GM12878 (cell line): ENCODE results near the gene FOXP1. TPM values are rescaled to one million over a fixed set of nuclear protein-coding genes. Genes with fewer than 3 reads are reported as not detected.

Experiments used
- ATAC-seq: fragments of 200-7000 bp; cut with Tn5 transposase; 3 replicates; pipeline ENCODE4 v1.9.1; 2020; ENCODE audit warnings: mild to moderate bottlenecking, moderate library complexity
- BruUV-seq: library from RNA; stranded (reverse); fragments of 400-500 nt; replicated peaks from 2 replicates; lab custom pipeline; 2021; lab: Mats Ljungman, UMichigan
- CTCF ChIA-PET: fragments of 300-600 bp; sonication (Branson Sonifier 250); formaldehyde crosslinking; extraction: SDS; loops from one replicate; lab custom pipeline; 2021; ENCODE audit warnings: inconsistent platforms; lab: Yijun Ruan, JAX
- POLR2A ChIA-PET: fragments of 350-600 bp; formaldehyde crosslinking; extraction: SDS; loops from one replicate; lab custom pipeline; 2021; ENCODE audit warnings: inconsistent platforms; lab: Charles Lee
- RAD21 ChIA-PET: fragments of 300-600 bp; sonication (Branson Sonifier 250); formaldehyde crosslinking; loops from one replicate; lab custom pipeline; 2023; ENCODE audit warnings: antibody characterized with exemption; ENCODE audit not compliant: unreplicated experiment; lab: Charles Lee
- SMC1A ChIA-PET: fragments of 300-600 bp; sonication (Branson Sonifier 250); formaldehyde crosslinking; loops from one replicate; lab custom pipeline; 2023; ENCODE audit not compliant: unreplicated experiment, uncharacterized antibody; lab: Charles Lee
- DNase-seq: peaks from one replicate; pipeline ENCODE4 v3.0.0-alpha.2; 2011; ENCODE audit warnings: low read depth, low spot score
- FAIRE-seq: peaks from 3 replicates; lab custom pipeline; 2011; peaks lifted over from hg19 to GRCh38; lab: Jason Lieb, UNC
- H2AFZ ChIP-seq: 2 replicates; pipeline ENCODE4 v1.6.0; 2011; ENCODE audit warnings: low read depth, low read length, control low read depth; ENCODE audit not compliant: control insufficient read depth
- H3K27ac ChIP-seq: 2 replicates; pipeline ENCODE4 v1.5.1; 2011; ENCODE audit warnings: control low read depth; ENCODE audit not compliant: control insufficient read depth, insufficient read depth
- H3K27me3 ChIP-seq, 2 experiments: replicated peaks in 1 of 2; 2 replicates each; pipeline versions ENCODE4 v1.6.0 to v1.6.1; 2011; ENCODE audit warnings: low read length in 1 of 2; ENCODE audit not compliant: control insufficient read depth in 2 of 2, insufficient read depth in 2 of 2
- H3K36me3 ChIP-seq, 2 experiments: 2 replicates each; pipeline ENCODE4 v1.5.1; 2011; ENCODE audit warnings: low read length in 1 of 2; ENCODE audit not compliant: control insufficient read depth in 2 of 2, insufficient read depth in 2 of 2
- H3K4me1 ChIP-seq: 2 replicates; pipeline ENCODE4 v1.6.1; 2011; ENCODE audit warnings: mild to moderate bottlenecking, low read length, moderate library complexity, mixed read lengths; ENCODE audit not compliant: control insufficient read depth, insufficient read depth
- H3K4me2 ChIP-seq: 2 replicates; pipeline ENCODE4 v1.6.0; 2011; ENCODE audit warnings: control low read depth; ENCODE audit not compliant: control insufficient read depth, insufficient read depth
- H3K4me3 ChIP-seq: fragments of 200-600 bp; sonication (generic); 2 replicates; pipeline ENCODE4 v1.5.1; 2016
- H3K79me2 ChIP-seq: 2 replicates; pipeline ENCODE4 v1.6.0; 2011; ENCODE audit warnings: low read length; ENCODE audit not compliant: control insufficient read depth, insufficient read depth
- H3K9ac ChIP-seq: 2 replicates; pipeline ENCODE4 v1.8.0; 2011; ENCODE audit warnings: low read length, control low read depth, mixed read lengths; ENCODE audit not compliant: control insufficient read depth, insufficient read depth
- H3K9me3 ChIP-seq: replicated peaks from 3 replicates; pipeline ENCODE4 v1.5.1; 2011; ENCODE audit warnings: mild to moderate bottlenecking, low read length; ENCODE audit not compliant: control insufficient read depth, insufficient read depth
- H4K20me1 ChIP-seq: 2 replicates; pipeline ENCODE4 v1.6.0; 2011; ENCODE audit not compliant: control insufficient read depth, insufficient read depth
- BACH1 ChIP-seq: fragments of 450-650 bp; IDR thresholded peaks from 2 replicates; pipeline ENCODE4 v1.6.1; 2017; ENCODE audit warnings: mild to moderate bottlenecking, borderline replicate concordance
- CBX3 ChIP-seq: fragments of 200-600 bp; sonication (generic); IDR thresholded peaks from 2 replicates; pipeline ENCODE4 v1.6.1; 2016; ENCODE audit warnings: low read depth, borderline replicate concordance
- CHD4 ChIP-seq: fragments of 200-600 bp; sonication (generic); IDR thresholded peaks from 2 replicates; pipeline ENCODE4 v1.6.1; 2016; ENCODE audit warnings: mild to moderate bottlenecking
- DPF2 ChIP-seq: fragments of 450-650 bp; IDR thresholded peaks from 2 replicates; pipeline ENCODE4 v1.6.1; 2017; ENCODE audit warnings: mild to moderate bottlenecking
- FOS ChIP-seq: IDR thresholded peaks from 3 replicates; pipeline ENCODE4 v1.6.1; 2011; ENCODE audit warnings: borderline replicate concordance; ENCODE audit not compliant: insufficient read length; ENCODE audit errors: extremely low read depth
- GABPA ChIP-seq: IDR thresholded peaks from 2 replicates; pipeline ENCODE4 v1.6.1; 2014; ENCODE audit warnings: antibody characterized with exemption, low read depth, mild to moderate bottlenecking, inconsistent platforms
- MYB ChIP-seq: fragments of 150-350 bp; IDR thresholded peaks from 2 replicates; pipeline ENCODE4 v1.6.1; 2014; ENCODE audit warnings: mild to moderate bottlenecking, low read depth, low read length, borderline replicate concordance
- MYC ChIP-seq: IDR thresholded peaks from 2 replicates; pipeline ENCODE4 v1.6.1; 2011; ENCODE audit warnings: mild to moderate bottlenecking, low read length, moderate library complexity, inconsistent platforms; ENCODE audit not compliant: insufficient read depth, insufficient replicate concordance, insufficient read length, severe bottlenecking
- NR2C1 ChIP-seq: fragments of 450-650 bp; IDR thresholded peaks from 2 replicates; pipeline ENCODE4 v1.6.1; 2017; ENCODE audit warnings: antibody characterized with exemption, mild to moderate bottlenecking, moderate library complexity
- RAD51 ChIP-seq: fragments of 450-650 bp; IDR thresholded peaks from 2 replicates; pipeline ENCODE4 v1.6.1; 2016; ENCODE audit warnings: moderate library complexity, mild to moderate bottlenecking, inconsistent platforms
- SP1 ChIP-seq: IDR thresholded peaks from one replicate; pipeline ENCODE4 v1.6.1; 2011; ENCODE audit warnings: low read depth, low read length
- ZBED1 ChIP-seq: IDR thresholded peaks from 2 replicates; pipeline ENCODE4 v1.6.1; 2016; ENCODE audit warnings: borderline replicate concordance
- whole genome bisulfite sequencing: methylation state at CpG from one replicate; pipeline ENCODE4 v1.1.6; 2016; ENCODE audit warnings: low lambda C conversion rate; ENCODE audit not compliant: insufficient replicate concordance, insufficient coverage; ENCODE audit errors: missing lambda C conversion rate; 5-methylcytosine and 5-hydroxymethylcytosine counted together
- in situ Hi-C: fragments of 300-500 bp; cut with MboI; formaldehyde crosslinking; loops from 9 replicates; pipeline ENCODE4 v1.14.3; 2018; ENCODE audit warnings: mixed read lengths
- intact Hi-C: fragments of 100-400 bp; cut with micrococcal nuclease; formaldehyde crosslinking; loops from one replicate; pipeline ENCODE4 v1.14.2; 2022; ENCODE audit not compliant: unreplicated experiment
- polyA plus RNA-seq, 11 experiments: library from polyadenylated mRNA; depleted of rRNA in 4 of 11; unstranded in 6 of 11; stranded (reverse) in 5 of 11; fragments of >200 nt; fragmentation: Nextera tagmentation in 4 of 11; fragmentation: Illumina TruSeq in 1 of 11; extraction: Ambion mirVana in 4 of 11; extraction: Trizol in 1 of 11; gene quantifications; 1 replicate in 1 of 11; 2 replicates in 10 of 11; pipeline versions ENCODE4 v1.2.1 to v1.2.3, GENCODE V29; 2011 to 2016; ENCODE audit warnings: inconsistent platforms in 2 of 11, missing spikeins in 2 of 11, low read depth in 1 of 11
- total RNA-seq, 4 experiments: library from RNA; depleted of rRNA in 3 of 4; stranded (reverse); fragments of >200 nt in 3 of 4; fragmentation: Illumina TruSeq in 1 of 4; extraction: Trizol in 1 of 4; gene quantifications; 2 replicates each; pipeline versions ENCODE4 v1.2.1 to v1.2.3, GENCODE V29; 2013 to 2021
- TF ChIP-seq, protein P1 (sequence below): IDR thresholded peaks from 2 replicates; pipeline ENCODE4 v1.6.1; 2011; ENCODE audit warnings: borderline replicate concordance, low read depth, mild to moderate bottlenecking, moderate library complexity, mixed read lengths, low read length; ENCODE audit not compliant: insufficient read depth; ENCODE audit errors: extremely low read length
- TF ChIP-seq, protein P2 (sequence below): fragments of 450-650 bp; IDR thresholded peaks from 2 replicates; pipeline ENCODE4 v1.6.1; 2018; ENCODE audit warnings: mild to moderate bottlenecking, low read depth, moderate library complexity; ENCODE audit not compliant: partially characterized antibody
- TF ChIP-seq, protein P3 (sequence below): IDR thresholded peaks from 2 replicates; pipeline ENCODE4 v1.6.1; 2011; ENCODE audit warnings: low read depth, low read length, improper control_type of control experiment, borderline replicate concordance

FOXP1 gene
- total and polyA plus RNA-seq, 10 of the 15 experiments (the other 5 are each of a cell fraction or from before 2014, with no cell fraction given) = 0.05 to 1.6 (median 0.20) TPM; not detected in 1

DNA sequence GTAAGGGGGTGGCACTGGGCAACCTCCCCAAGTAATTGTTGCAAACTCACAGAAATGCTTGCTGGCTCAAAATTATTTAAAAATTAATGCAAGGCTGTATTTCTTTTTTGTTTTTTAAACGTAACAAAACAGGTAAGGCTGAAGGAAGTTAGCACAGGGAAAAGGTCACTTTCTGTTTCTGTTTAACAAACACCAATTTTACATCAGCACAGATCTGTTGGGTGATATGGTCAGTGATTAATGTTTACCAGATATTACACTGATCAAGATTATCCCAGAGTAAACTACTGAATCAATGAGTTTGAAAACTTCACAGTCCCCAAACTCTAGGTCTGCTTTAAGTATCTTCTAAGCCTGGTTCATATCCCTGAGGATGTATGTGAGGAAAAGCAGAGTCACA, 558.0 kb downstream of the FOXP1 start:
- in situ Hi-C loops = no loop called here
- intact Hi-C loops = no loop called here
- no peak overlapping the region for H3K4me3 ChIP-seq
- TF ChIP-seq, protein P1, sequence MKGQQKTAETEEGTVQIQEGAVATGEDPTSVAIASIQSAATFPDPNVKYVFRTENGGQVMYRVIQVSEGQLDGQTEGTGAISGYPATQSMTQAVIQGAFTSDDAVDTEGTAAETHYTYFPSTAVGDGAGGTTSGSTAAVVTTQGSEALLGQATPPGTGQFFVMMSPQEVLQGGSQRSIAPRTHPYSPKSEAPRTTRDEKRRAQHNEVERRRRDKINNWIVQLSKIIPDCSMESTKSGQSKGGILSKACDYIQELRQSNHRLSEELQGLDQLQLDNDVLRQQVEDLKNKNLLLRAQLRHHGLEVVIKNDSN = no peak
- no peak for TF ChIP-seq ZBED1
- TF ChIP-seq MYC = no peak
- TF ChIP-seq NR2C1 = no peak
- TF ChIP-seq GABPA = no peak
- TF ChIP-seq, protein P2, sequence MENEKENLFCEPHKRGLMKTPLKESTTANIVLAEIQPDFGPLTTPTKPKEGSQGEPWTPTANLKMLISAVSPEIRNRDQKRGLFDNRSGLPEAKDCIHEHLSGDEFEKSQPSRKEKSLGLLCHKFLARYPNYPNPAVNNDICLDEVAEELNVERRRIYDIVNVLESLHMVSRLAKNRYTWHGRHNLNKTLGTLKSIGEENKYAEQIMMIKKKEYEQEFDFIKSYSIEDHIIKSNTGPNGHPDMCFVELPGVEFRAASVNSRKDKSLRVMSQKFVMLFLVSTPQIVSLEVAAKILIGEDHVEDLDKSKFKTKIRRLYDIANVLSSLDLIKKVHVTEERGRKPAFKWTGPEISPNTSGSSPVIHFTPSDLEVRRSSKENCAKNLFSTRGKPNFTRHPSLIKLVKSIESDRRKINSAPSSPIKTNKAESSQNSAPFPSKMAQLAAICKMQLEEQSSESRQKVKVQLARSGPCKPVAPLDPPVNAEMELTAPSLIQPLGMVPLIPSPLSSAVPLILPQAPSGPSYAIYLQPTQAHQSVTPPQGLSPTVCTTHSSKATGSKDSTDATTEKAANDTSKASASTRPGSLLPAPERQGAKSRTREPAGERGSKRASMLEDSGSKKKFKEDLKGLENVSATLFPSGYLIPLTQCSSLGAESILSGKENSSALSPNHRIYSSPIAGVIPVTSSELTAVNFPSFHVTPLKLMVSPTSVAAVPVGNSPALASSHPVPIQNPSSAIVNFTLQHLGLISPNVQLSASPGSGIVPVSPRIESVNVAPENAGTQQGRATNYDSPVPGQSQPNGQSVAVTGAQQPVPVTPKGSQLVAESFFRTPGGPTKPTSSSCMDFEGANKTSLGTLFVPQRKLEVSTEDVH = no peak
- TF ChIP-seq FOS = no peak
- no peak for TF ChIP-seq DPF2
- TF ChIP-seq SP1 = no peak
- TF ChIP-seq CBX3 = no peak
- TF ChIP-seq RAD51 = no peak
- no peak for TF ChIP-seq CHD4
- TF ChIP-seq, protein P3, sequence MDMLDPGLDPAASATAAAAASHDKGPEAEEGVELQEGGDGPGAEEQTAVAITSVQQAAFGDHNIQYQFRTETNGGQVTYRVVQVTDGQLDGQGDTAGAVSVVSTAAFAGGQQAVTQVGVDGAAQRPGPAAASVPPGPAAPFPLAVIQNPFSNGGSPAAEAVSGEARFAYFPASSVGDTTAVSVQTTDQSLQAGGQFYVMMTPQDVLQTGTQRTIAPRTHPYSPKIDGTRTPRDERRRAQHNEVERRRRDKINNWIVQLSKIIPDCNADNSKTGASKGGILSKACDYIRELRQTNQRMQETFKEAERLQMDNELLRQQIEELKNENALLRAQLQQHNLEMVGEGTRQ = no peak
- TF ChIP-seq MYB = no peak
- no peak for TF ChIP-seq BACH1
- TF ChIP-seq, all 136 proteins: peak for 0
- H3K9me3 ChIP-seq = no peaks in the 10 kb centered on the region
- no peak overlapping the region for H3K27ac ChIP-seq
- BruUV-seq = no TSS peak
- SMC1A ChIA-PET = no interaction called here
- H3K79me2 ChIP-seq = no peaks in the 10 kb centered on the region
- POLR2A ChIA-PET = no interaction called here
- H2AFZ ChIP-seq = no peak overlapping the region
- H3K4me2 ChIP-seq = no peak overlapping the region
- no peaks in the 10 kb centered on the region for H4K20me1 ChIP-seq
- WGBS = 0% methylated on average over 1 of the region's 1 CpG
- DNase-seq (no peak), ATAC-seq (no peak), FAIRE-seq (no peak)
- no peaks in the 10 kb centered on the region for H3K36me3 ChIP-seq
- RAD21 ChIA-PET = no interaction called here
- peaks cover 0 to under 1% of the 10 kb centered on the region in 2 experiments; a peak in 2 of 4 replicates for H3K27me3 ChIP-seq
- no peak overlapping the region for H3K9ac ChIP-seq
- CTCF ChIA-PET = no interaction called here
- no peaks in the 10 kb centered on the region for H3K4me1 ChIP-seq
